Stimulated activated CD8-positive, alpha-beta memory T cell treated with anti-CD3 and anti-CD28 coated beads, Interleukin-12 subunit alpha, Interleukin-12 subunit beta, amount 100 ng/mL, for 4 hours (primary cell): ENCODE data around the gene SNX5.
A peak's percentile ranks its signal among the peaks of the same experiment; 100 is the strongest.

Experiments
- DNase-seq: peaks from one replicate; pipeline ENCODE4 v3.0.0-alpha.2; 2020; ENCODE audit warnings: low read depth

The SNX5 gene

GRCh38 chr20:17968366-17969277 is at the start of gene SNX5, which contains the start of gene MGME1:
SNX5 (minus strand) TSS chr20:17968794; CDS start chr20:17968425, 369 bp downstream.
MGME1 (plus strand) TSS chr20:17969018; CDS start chr20:17969860, 842 bp downstream.
- DNase-seq: peak; percentile 99

GRCh38 chr20:18018100-18018499 is 49.5 kb upstream of the SNX5 start:
- no peak for DNase-seq

- DNase-seq: no peak
These were observed 48.2 kb upstream of the SNX5 start for GRCh38 chr20:18016772-18017171.

GRCh38 chr20:18014411-18014810 is 45.8 kb upstream of the SNX5 start:
- no peak for DNase-seq

- no peak for DNase-seq
These were observed 44.3 kb upstream of the SNX5 start for GRCh38 chr20:18012901-18013300.

GRCh38 chr20:18011951-18012645 is 43.5 kb upstream of the SNX5 start:
- no peak for DNase-seq

- DNase-seq: no peak
These were observed 42.9 kb upstream of the SNX5 start for GRCh38 chr20:18011482-18011881.

GRCh38 chr20:18009116-18009515 is 40.5 kb upstream of the SNX5 start:
- no peak for DNase-seq

- no peak for DNase-seq
These were observed 39.1 kb upstream of the SNX5 start for GRCh38 chr20:18007534-18008292.

- DNase-seq: no peak
These were observed 38.1 kb upstream of the SNX5 start for GRCh38 chr20:18006684-18007083.

- DNase-seq: no peak
These were observed 37.4 kb upstream of the SNX5 start for GRCh38 chr20:18005990-18006364.

- DNase-seq: no peak
These were observed 36.8 kb upstream of the SNX5 start for GRCh38 chr20:18005170-18005989.

- DNase-seq: no peak
These were observed 35.9 kb upstream of the SNX5 start for GRCh38 chr20:18004384-18005031.

- DNase-seq: no peak
These were observed 35.3 kb upstream of the SNX5 start for GRCh38 chr20:18003897-18004296.

- no peak for DNase-seq
These were observed 32.7 kb upstream of the SNX5 start for GRCh38 chr20:18001131-18001921.

GRCh38 chr20:17999566-17999965 is 31.0 kb upstream of the SNX5 start:
- no peak for DNase-seq

- no peak for DNase-seq
These were observed 29.9 kb upstream of the SNX5 start for GRCh38 chr20:17998446-17998845.

GRCh38 chr20:17995967-17996819 is 27.6 kb upstream of the SNX5 start:
- DNase-seq: no peak

- DNase-seq: no peak
These were observed 25.0 kb upstream of the SNX5 start for GRCh38 chr20:17993546-17993945.
